SKM-1 (cell line): ENCODE results near the gene BLNK.

Experiments used
- DNase-seq: peaks from one replicate; lab custom pipeline; 2025; ENCODE audit not compliant: unreplicated experiment; lab: John Stamatoyannopoulos, UW

Gene BLNK

DNA sequence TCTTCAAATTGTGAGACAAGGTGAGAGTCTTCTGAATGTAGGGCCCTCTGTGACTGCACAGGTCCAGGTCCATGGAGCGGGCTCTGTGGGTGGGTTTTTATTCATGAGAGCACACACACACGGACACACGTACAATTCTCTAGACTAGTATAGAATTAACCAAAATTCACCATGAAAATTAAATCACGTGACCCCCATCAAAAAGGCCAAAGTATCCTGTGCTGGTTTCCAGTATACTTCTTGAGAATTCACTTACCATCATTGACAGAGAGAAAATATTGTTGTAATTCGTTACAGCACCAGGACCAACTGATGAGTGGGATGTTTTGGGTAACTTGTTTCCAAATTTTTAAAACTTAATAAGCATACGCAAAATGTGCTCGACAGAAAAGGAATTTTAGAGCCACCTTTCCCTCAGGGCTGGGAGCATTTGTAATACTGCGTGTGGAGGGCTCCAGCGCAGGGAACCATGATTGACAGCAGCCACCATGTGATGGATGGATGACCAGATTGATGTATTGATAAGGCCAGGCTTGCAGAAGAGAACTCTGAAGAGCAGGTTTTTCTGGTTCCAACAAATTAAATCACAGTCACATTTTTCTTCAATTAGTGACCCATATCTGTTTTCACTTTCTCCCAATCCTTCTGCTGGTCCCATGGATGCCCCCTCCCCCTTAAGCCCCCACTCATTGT is 18.0 kb upstream of the BLNK start:
- DNase-seq, result no peak

DNA sequence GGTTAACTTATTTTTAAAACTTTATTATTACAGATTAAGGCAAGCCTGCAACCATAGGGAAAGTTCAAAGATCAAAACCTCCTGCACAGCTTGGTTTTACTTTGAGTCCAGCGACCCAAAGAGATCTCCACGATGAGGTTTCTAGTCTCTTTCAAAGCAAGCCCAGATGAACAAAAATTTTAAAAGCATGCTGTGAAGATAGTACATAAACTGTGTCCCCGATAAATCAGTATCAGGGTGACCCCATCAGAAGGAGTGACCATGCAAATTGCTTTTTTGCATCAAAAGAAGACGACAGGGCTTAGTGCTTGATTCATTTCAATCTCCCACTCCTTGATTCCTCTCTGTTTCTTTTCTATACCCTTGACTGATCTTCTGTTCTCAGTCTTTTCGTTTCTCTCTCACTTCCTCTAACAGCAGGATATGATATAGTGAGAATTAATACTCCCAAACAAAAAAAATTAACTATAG is 16.8 kb upstream of the BLNK start:
- no peak for DNase-seq

DNA sequence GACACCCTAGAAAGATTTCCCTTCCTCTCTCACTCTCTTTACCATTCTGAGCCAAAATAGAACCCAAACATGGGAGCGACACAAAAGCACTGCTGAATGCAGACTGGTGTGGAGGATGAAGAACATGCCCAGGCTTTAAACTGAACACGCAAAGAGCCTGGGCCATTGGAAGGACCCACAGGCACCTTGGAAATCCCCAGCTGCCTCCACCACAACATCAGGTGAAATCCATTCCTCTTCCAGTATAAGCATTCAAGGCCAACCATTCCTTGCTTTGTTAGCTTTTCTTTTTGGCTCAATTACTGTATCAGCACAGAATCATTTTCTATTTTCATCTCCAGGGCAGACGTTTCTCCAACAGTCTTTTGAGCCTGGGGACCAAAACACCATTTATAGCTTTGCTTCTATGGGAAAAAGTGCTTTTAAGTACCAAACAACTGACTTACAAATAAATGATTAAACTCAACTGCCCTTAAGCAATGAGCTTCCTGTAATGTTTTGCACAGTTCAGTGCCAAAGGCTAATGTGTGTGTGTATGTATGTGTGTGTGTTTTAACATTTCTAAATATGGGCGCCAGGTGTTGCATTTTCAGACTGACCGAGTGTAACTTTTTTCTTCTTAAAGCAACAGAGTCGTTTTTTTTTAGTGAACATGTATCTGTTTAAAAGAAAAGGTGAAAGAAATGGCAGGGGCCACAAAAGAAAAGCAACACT is 16.2 kb upstream of the BLNK start:
- no peak for DNase-seq

DNA sequence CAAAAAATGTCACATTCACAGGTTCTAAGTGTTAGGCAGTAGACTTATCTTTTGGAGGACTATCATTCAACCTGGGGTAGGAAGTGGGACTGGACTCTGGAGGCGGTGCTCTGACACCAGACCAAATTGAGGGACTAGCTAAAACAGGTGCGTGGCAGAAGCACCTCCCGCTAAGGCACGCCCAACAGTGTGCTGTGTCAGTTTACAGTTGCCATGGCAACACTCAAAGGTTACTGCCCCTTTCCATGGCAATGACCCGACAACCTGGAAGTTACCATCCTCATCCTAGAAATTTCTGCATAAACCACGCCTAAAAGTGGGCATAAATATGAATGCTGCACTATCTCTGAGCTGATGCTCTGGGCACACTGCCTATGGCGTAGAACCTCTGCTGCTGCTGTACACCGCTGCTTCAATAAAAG is 14.0 kb upstream of the BLNK start:
- no peak for DNase-seq

DNA sequence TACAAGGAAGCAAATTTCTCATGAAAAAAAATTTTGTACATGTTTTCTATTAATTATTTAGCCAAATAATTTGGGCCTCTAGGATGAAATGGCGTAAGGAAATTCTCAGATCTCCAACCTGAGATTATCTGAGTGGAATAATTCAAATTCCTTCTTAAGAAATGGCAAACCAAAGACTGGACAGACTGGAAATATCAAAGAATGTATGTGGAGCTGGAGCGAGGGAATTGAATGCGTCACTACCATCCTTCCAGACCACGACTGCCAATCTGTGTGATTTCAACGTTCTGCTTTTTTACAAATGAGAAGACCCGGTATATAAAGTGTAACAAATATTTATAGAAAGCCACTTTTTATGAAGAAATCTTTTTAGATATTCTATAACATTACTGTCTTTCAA is 12.4 kb upstream of the BLNK start:
- DNase-seq, result no peak

DNA sequence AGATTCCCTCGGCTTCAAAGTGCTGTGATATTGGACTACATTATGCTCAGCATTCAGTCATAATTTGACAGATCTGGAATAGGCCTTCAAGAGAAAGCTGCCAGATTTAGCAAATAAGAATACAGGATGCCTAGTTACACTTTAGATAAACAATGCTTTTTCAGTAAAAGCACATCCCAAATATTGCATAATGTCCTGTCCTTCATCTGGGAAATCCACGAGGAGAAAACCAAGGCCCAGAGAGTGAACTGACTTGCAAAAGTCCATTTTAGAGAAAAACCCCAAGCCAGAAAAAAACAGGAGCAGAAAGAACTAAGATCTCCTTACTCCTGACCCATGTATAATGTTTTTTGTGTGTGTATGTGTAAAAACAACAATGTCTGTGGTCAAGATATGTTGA is 12.0 kb upstream of the BLNK start:
- DNase-seq, result no peak

DNA sequence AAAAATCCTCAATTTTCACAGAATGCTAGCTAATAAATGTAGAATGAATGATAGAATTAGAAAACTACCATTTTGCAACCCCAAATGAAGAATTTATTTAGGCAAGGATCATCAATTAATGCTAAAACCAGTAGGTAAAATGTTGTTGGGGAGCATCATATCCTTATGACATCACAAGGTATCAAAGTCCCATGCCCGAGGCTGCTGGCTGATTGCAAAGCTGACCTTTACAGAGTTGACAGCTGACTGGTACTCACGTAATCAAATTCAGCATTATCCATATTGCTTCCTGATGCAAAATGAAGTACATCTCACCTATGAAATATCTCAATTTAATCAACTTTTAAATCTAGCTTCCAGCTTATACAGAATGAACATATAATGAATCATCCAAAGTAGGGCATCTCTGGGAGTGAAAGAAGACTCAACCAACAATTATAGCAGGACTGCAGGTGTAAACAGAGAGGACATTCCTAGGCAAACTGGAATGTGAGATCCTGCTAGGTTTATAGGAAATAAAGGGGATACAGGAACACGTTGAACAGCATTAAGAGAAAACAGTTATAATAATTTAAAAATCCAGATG is 10.2 kb upstream of the BLNK start:
- no peak for DNase-seq

DNA sequence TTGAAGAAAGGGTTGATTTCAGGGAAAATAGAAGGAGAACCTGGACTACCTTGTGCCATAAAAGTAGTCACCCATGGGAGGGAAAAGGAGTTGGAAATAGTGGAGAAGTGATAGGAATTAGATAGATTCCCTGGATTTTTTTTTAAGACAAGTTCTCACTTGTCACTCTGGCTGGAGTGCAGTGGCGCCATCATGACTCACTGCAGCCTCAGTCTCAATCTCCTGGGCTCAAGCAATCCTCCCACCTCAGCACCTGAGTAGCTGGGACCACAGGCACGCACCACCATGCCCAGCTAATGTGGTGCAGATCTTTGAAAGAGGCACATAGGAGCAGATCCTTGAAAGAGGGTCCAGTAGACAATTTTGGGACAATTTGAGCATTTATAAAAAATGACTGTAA is 9.5 kb upstream of the BLNK start:
- no peak for DNase-seq

DNA sequence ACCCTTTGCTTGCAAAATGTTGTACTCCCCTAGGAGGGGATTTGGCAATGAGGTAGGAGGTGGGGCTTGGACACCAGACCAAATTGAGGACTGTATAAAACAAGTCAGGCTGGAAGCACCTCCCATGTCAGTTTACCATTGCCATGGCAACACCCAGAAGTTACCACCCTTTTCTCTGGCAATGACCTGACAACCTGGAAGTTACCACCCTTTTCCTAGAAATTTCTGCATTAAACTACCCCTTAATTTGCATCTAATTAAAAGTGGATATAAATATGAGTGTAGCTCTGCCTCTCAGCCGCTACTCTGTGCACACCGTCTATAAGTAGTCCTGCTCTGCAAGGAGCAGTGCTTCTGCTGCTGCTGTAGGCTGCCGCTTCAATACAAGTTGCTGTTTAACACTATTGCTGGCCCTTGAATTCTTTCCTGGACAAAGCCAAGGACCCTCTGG is 7.8 kb upstream of the BLNK start:
- no peak for DNase-seq

DNA sequence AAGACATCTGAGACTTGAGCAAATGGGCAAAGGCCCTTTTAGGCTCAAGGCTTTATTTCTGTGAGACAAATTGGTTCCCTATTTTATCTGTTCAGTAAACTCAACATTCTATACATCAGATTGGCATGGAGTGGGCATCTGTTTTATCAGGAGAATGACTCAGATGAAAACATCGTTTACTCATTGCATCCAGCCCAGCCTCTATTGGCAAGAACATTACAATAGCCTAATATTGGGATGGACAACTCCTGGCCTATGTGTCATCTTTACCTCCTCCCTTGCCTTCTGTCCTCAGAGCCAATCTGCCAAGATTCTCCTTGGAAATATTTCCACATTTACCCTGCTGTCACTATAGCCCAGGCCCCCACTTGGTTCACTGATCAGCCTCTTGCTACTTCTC is 5.5 kb upstream of the BLNK start:
- DNase-seq, result no peak

DNA sequence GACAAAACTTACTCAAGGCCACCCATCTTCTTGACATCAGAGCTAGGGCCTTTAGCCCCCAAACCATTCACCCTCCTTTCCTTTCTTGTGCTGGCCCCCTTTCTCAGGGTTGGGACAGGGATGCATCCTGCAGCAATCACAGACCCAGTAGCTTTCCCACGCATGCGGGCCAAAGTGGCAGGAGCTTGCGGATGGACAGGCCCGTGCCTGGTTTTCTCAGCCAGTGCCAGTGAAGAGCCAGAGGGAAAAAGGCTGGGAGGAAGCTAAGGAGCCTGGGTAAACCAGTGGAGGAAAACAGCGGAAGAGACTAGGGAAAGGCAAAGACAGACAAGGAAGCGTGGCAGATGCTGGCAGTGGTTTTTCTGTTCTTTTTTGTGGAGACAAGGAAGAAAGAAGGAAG is 5.1 kb upstream of the BLNK start:
- no peak for DNase-seq

DNA sequence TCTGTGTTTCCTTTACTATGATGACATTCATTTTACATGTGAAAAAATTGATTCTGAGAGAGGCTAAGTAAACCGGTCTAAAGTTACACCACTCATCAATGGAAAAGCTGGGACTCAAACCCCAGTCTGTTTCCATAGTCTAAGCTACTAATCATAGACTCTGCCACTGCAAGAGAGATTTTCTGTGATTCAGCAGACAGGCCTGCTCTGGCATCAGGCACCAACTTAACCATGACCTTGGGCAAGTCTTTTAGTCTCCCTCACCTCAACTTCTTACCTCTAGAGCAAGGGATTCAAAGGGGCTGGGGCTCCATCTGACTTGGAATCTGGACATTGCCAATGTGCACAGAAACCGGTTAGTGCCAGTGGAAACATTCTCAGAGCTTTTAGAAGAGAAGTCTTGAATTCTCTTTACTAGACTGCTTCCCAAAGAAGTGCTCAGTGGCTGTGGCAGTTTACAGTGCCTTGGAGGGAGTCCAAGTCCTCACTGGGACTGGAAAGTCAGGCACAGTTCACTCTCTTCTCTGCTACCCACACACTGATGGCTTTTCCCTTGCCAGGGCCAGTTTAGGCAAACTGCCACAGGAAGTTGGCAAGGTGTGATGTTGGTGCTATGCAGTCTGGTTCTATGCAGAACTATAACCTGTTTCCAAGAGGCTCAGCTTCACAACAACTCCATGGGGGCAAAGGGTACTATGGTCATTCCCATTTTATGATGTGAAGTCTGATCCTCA is 4.5 kb upstream of the BLNK start:
- no peak for DNase-seq

DNA sequence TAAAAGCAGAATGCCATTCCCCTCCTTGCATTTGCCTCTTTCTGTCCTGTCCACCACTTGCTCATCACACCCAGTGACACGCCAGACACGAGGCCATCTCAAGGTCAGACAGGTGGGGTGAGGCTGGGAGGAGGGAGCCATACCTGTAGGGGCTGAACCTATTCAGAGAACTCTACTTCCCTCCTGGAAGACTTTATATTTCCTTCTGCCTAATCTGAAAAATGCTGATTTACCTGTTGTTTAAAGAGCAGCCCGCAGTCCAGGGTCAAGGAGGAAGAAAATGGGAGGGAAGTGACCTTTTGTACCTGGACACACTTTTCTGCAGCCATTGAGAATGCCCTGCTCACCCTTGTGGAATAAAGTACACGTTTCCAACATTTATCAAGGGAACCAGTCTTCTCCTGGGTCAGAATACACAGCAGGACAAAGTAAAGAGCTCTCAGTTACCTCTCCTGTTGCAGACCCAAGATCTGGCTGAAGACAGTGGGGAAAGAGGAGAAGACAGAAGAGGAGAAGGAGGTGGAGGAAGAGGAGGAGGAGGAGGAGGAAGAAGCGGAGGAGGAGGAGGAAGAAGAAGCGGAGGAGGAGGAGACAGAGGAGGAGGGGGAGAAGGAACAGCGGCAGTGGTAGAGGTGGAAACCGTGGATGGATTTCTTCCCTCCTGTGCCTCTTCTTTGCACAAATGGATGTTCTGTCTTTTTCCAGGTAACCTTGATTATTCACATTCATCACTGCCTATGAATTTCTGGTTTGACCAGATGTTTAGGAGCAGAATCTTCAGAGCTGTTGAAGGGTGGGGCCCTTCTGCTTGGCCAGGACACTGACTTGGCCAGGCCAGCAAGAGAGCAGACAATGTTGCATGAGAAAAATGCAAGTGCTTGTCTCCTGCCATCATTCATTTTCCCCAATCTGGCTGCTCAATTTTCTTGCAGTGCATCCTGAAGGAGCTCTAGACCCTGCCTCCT is 1.2 kb upstream of the BLNK start:
- no peak for DNase-seq

DNA sequence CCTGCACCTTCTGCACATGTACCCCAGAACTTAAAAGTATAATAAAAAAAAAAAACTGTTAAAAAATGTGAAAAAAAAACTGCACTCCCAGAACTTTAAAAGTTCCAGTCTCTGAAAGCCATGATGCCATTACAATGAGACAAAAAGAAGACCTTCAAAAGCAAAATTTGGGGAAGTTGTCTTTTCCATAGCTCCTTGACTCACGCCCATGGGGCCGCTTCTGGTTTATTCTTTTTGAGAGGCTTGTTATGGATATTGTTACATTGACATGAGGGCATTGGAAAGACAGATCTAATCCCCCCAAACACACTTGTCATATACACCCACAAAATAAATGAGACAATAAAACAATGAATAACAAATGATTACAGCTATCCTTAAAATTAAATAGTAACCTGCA is 798 bp downstream of the BLNK start:
- no peak for DNase-seq

DNA sequence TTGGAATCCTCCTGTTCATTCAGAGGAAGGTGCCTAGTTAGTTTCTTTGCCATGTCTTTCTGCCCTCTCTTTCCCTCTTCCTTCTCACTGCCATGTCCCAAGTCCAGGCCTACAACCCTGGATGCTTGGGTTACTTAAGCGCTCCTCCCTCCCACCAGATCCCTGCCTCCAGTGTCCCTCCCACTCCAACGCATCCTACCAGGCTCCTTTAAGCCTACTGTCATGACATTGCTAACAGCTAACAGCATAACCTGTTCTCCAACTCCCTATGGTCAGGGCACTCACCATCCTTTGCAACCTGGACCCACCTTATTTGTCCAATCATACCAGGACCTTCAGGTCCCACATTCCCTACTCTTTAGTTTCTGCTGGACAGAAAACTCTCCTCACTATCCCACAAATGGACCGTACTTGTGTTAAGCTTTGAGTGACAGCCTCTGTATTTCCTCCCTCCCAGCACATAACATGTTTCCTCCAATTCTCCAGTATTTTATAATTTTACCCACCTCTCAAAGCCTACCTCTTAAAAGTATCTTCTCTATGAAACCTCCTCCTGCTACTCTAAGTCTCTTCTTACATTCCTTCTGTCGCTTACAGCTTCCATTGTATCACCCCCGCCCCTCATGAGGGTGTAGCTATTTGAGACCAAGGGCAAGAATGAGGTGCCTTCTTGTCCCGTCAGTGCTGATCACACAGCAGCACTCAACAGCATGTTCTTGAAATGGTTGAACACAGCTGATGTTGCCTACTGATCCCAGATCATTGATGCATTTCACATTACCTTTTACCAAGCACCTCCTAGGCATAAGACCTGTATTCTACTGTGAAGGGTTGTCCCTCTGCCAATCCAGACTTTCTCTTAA is 1.7 kb downstream of the BLNK start:
- no peak for DNase-seq

DNA sequence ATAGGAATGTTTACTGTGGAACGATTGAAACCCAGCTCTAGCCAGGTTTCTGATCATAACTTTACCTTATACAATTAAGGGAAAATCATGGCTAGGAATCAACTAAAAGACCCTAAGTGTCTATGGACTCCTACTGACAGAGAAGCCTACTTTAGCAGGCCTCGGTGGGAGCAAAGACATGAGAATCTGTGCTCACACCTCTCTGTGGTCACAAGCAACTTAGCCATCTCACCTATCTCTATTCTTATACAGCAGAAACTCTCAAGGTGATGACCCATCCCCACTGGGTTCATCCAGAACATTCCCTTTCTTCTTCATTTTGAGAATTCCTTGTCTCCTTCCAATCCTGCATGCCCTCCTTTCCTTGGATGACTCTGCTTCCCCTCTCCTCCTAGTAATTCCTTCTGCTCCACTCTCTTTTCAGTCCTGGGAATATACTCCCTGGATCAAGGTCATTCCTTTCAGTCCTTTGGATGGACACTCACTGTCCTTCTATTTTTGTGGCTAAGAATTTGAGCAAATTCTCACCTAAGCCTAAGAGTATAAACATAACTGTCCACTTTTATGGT is 2.9 kb downstream of the BLNK start:
- no peak for DNase-seq

DNA sequence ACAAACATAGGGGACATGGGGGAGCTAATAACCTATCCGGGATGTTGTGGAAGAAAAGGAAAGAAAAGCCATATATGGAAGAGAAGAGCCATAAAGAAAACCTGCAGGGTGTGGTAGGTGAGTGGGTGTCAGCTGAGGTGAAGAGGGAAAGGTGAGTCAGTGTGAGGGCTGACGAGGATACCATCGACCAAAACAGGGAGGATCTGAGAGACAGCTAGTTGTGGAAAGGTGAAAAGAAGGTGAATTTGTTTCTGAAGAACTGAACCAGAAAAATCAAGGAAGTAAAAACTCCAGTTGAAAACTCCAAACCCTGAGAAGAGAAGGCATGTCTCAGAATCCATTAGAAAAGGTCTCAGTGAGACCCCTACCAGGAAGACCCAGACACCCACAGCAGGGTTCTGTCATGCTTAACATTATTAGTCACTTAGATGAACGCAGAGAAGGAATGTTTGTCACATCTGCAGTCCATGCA is 4.1 kb downstream of the BLNK start:
- DNase-seq, result no peak

DNA sequence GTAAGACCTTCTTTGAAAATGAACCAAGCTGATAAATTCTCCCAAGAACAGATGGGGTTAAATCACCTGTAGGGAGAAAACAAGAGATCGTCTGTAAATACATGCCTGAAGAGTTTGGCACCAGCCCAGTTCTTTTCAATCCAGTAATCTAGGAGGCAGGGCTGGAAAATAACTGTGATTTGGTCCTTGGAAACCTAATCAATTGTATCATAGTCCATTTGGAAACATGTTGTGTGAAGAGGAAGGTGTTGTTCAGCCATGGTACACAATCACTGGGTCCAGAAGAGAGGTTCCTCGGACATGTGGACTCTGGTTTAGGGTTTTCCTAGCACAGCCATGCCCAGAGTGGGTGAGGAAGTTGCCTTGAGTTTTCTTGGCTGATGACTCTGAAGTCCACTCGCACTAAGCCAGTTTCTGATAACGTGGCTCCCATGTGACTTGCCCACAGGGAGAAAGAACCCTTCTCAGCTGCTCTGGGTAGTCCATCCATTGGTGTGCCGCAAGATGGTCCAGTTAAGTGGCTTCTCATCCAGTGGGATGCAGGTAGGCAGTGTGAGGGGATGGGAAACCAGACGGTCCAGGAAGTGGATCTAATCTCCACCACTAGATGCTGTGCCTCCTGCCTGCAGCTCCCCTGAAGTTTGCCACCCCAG is 5.1 kb downstream of the BLNK start:
- DNase-seq, result no peak

DNA sequence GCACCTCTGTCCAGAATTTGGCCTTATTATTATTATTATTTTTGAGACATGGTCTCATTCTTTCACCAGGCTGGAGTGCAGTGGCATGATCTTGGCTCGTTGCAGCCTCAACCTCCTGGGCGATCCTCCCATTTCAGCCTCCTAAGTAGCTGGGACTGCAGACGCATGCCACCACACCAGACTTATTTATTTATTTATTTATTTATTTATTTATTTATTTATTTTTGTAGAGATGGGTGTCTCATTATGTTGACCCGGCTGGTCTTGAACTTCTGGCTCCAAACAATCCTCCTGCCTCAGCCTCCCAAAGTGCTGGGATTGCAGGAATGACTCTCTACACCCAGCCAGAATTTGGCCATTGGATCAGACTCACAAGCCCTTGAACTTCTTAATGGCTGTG is 6.4 kb downstream of the BLNK start:
- DNase-seq, result no peak
